WI38 (cell line): ENCODE data around the gene NCKAP1.
"Not testable (repeated sequence)": the region's sequence is repeated elsewhere in the genome, so short reads cannot be mapped to it uniquely, and the experiment has no call there.

Source experiments
- H3K4me3 ChIP-seq: 2 replicates; pipeline ENCODE4 v1.5.1; 2011; ENCODE audit warnings: low read depth, mild to moderate bottlenecking, control low read depth, low read length
- TF ChIP-seq, protein P1 (sequence below): IDR thresholded peaks from 2 replicates; pipeline ENCODE4 v1.5.1; 2012; ENCODE audit warnings: low read depth, mild to moderate bottlenecking, control low read depth, low read length

The NCKAP1 gene

DNA sequence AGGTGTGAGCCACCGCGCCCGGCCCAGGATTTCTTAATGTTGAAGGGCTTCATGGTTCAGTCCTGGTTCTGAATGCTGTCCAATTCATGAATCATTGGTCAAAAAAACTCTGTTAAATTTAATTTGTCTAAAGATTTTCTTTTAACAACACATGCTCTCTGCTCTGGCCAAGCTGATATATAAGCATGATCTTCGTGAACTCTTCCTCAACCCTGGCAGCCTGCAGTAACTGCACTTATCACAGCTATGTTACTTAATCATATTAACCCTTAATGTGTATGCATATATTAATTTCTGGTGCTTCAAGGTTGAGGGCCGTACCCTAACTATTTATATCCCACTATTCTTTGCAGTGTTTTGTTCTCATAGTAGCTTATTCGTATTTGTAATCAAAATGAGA, 142.5 kb downstream of the NCKAP1 start:
- H3K4me3 ChIP-seq: no peak overlapping the region
- TF ChIP-seq, protein P1, sequence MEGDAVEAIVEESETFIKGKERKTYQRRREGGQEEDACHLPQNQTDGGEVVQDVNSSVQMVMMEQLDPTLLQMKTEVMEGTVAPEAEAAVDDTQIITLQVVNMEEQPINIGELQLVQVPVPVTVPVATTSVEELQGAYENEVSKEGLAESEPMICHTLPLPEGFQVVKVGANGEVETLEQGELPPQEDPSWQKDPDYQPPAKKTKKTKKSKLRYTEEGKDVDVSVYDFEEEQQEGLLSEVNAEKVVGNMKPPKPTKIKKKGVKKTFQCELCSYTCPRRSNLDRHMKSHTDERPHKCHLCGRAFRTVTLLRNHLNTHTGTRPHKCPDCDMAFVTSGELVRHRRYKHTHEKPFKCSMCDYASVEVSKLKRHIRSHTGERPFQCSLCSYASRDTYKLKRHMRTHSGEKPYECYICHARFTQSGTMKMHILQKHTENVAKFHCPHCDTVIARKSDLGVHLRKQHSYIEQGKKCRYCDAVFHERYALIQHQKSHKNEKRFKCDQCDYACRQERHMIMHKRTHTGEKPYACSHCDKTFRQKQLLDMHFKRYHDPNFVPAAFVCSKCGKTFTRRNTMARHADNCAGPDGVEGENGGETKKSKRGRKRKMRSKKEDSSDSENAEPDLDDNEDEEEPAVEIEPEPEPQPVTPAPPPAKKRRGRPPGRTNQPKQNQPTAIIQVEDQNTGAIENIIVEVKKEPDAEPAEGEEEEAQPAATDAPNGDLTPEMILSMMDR: no peak

DNA sequence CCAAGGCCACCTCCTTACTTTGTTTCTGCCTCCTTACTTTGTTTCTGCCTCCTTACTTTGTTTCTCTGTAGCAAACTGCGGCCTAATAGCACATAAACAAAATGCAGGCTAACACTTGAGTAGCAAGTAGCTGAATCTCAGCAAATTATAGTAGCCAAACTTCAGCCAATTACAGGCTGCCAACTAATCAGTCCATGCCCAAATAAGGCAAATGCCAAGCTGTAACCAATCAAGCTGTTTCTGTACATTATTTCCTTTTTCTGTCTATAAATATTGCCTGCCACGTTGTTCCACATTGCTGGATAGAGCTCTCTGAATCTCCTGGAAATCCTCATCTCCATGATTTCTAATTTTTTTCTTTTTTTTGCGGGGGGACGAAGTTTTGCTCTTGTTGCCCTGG, 143.1 kb downstream of the NCKAP1 start:
- TF ChIP-seq, protein P1: no peak
- H3K4me3 ChIP-seq: no peak overlapping the region

DNA sequence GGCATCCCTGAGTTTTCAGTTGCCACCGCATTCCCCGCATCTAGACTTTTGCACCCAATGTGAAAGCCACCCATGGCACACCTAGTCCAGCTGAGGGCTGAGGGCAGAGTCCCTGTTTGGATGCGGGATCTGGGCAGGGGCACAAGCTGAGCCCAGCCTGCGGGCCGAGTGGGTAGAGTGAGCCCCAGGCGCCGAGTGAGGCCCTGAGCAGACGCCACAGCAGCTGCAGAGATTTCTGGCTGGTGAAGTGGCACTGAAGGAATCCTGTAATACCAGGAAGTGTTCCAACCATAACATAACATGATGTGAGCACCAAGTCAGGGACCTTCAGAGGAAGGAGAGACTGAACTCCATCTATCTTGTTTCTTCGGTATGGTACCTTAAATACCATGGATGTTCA, 144.1 kb downstream of the NCKAP1 start:
- TF ChIP-seq, protein P1: no peak
- no peak overlapping the region for H3K4me3 ChIP-seq

DNA sequence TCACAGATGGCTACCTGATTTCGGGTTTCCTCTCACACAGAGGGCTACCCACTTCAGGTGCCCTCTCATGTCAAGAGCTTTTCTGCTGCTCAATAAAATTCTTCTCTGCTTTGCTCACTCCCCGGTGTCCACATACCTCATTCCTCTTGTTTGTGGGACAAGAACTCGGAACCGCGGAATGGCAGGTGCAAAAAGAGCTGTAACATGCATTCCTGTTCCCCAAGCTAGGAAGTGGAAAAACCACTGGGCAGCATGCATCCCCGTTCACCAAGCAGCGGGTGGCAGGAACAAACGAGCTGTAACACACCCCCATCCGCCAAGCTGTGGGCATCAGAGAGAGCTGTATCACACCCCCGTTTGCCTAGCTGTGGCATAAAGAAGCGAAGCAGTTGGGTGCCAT, 144.6 kb downstream of the NCKAP1 start:
- no peak overlapping the region for H3K4me3 ChIP-seq
- TF ChIP-seq, protein P1: no peak

DNA sequence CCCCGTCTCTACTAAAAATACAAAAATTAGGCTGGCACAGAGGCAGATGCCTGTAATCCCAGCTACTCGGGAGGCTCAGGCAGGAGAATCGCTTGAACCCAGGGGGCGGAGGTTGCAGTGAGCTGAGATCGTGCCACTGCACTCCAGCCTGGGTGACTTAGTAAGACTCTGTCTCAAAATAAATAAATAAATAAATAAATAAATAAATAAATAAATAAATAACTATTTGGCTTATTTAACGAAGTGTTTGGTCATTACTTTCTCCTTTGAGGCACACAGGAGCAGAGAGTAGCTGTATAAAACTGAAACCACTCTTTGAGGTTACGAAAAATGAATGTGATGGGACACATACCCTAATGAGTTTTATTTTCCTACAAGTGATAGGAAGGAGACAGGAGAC, 145.2 kb downstream of the NCKAP1 start:
- not testable (repeated sequence) for H3K4me3 ChIP-seq

DNA sequence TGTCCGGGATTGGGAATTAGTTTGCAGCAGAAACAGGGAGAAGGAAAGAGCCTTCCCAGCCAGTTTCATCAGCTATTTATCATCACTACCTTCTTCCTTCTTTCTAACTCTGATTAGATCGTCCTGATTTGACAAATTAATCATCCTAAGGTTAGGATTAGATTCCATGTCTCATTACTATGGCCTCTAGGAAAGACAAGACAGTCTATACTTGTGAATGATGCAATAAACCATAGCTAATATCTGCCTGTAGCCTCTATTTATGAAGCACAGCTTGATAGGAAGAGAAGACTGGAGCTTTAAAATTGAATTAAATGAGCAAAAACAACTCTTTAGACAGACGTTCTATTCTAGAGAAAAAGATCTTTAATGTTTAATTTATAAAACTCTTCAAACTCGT, 146.6 kb downstream of the NCKAP1 start:
- TF ChIP-seq, protein P1: no peak
- no peak overlapping the region for H3K4me3 ChIP-seq

DNA sequence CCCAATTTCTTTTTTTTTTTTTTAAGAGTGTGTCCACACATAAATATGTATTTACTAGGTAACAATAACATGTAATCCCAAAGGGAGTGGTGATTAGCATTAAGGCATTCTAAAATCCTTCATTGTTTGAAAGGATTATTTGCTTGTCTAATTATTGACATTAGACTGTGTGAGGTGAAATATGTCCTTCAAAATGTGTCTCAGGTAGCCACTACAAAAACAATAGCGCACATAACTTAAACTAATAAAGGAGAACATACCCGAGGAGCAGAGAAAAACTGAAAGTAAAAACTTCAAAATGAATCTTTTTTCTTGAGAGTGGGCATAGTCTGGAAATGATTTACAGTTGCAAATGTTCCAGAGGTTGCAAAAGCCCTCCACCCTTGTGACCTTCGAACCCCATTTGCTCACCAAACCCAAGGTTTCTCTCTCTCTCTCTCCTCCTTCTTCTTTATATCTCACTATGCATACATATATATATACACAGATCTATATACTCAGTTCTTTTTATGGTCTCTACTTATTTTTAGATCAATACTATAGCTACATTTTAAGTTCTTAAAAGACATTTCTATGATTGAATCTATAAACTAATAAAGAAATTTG, 147.4 kb downstream of the NCKAP1 start:
- TF ChIP-seq, protein P1: no peak
- H3K4me3 ChIP-seq: no peak overlapping the region

DNA sequence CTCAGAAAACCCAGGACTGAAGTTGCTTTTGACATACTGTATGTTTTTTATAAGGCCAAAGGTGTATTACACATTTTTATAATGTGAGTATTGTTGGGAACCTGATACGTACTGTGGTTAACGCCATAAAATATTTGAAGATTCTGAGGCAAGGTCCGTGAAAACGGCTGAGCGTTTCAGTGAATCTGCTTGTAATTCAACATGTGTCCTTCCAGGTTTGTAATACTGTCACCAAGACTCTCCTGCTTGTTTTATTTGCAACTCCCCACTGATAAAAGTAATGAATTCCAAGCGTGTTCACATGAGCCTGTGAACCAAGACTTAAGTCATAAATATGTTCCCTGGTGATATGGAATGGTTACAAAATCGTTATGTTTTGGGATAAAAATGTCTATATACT, 148.0 kb downstream of the NCKAP1 start:
- TF ChIP-seq, protein P1: no peak
- no peak overlapping the region for H3K4me3 ChIP-seq
